ENCODE data around the gene SLIT3.
"Not testable (repeated sequence)": the region's sequence is repeated elsewhere in the genome, so short reads cannot be mapped to it uniquely, and the experiment has no call there.

The SLIT3 gene

DNA sequence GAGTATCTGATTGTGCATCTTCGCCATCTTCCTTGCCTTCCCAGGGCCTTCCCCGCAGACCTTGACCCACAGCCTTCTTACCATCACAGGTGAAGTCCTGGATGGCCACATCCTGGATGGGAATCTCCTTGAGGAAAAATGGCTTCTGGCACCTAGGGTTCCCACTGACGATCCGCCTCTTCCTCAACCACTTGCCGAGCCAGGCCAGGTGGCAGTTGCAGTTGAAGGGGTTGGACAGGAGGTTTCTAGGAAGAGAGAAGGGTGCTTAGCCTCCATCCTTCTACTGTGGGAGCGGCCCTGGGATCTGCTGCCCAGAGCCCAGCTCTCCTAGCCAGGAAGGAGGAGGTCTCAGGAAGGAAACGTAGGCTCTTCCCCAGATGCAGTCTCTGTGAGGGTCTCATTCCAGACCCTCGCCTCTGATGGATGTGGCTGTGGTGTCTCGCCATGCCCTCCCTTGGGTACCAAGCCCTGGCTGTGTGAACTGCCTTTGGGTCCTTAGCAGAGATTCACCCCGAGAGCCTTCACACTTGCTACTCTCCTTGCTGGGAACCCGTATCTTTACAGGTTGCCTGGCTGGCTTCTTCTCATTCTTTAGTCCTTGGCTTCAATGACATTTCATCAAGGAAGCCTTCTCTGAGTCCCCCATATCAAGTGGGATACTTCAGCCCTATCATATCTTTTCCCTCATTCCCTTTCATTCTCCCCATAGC is 551.4 kb downstream of the SLIT3 start:
- DNase-seq: no peak

DNA sequence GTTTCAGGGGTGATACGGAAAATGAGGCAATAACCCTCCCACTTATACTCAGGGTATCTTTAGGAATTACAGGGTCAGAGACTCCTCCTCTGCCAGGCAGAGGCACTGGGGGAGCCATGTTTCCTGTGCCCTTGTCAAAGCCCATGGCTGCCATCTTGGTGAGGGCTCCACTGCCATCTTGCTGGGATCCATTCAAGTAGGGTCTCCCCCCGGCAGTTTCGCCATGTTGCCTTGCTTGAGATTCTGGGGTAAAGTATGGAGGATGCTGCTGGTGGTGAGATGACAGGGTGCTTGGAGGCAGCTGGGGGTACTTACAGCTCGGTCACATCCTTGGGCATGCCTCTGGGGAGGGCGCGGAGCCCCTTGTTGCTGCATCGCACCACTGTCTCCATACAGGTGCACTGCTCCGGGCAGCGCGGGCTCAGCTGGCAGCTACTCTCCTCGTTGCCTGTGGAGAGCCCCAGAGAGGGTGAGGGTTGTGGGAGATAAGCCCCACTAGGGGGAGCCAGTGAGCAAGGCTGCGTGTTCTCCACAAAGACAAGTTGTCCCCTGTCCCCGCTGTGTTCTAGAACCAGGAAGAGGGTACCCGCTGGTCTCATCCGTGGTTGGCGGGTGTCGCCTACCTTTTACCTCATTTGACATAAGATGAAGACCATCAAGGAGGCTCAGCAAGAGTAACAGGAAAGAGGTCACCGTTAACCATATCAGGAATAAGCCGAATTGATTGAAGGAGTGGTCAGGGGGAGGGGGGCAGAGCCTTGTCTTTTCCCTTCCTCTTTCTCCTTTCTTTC is 552.8 kb downstream of the SLIT3 start:
- DNase-seq: peak; percentile 39

DNA sequence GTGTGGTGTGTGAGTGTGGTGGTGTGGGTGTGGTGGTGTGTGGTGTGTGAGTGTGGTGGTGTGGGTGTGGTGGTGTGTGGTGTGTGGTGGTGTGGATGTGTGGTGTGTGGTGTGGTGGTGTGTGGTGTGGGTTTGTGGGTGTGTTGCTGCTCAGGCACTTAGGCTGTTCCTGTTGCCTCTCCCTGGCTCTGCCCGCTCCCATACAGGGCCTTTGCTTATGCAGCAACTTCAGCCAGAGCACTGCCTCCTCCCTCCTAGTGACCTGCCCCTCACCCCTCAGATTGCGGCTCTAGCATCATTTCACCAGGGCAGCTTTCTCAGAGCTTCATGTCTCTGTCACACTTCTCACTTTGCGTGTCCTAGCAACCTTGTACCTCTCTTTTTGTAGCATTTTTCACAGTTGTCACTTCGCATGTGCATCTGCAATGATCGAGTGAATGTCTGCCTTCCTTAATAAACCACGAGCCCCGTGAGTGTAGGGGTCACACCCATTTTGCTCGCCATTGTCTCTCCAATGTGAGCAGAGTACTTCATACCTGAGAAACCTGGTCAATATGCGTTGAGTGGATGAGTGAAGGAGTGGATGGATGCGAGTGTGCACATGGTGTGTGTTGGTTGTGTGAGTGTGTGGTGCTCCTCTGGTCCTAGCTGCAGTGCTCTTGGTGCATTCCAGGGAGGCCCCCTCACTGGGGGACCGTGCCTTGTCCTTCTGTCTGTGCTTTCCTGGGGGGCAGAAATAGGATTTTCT is 553.9 kb downstream of the SLIT3 start:
- peak; percentile 13 for DNase-seq

DNA sequence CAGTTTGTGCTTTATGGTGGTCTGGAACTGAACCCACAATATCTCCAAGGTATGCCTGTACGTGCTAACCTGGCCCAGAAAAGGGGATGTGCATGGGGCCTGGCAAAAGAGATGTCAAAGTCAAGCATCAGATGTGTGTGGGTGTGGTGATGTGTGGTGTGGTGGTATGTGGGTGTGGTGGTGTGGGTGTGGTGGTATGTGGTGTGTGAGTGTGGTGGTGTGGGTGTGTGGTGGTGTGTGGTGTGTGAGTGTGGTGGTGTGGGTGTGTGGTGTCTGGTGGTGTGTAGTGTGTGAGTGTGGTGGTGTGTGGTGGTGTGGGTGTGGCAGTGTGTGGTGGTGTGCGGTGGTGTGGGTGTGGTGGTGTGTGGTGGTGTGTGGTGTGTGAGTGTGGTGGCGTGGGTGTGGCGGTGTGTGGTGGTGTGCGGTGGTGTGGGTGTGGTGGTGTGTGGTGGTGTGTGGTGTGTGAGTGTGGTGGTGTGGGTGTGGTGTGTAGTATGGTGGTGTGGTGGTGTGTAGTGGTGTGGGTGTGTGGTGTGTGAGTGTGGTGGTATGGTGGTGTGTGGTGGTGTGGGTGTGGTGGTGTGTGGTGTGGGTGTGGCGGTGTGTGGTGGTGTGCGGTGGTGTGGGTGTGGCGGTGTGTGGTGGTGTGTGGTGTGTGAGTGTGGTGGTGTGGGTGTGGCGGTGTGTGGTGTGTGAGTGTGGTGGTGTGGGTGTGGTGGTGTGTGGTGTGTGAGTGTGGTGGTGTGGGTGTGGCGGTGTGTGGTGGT is 554.6 kb downstream of the SLIT3 start:
- not testable (repeated sequence) for DNase-seq

DNA sequence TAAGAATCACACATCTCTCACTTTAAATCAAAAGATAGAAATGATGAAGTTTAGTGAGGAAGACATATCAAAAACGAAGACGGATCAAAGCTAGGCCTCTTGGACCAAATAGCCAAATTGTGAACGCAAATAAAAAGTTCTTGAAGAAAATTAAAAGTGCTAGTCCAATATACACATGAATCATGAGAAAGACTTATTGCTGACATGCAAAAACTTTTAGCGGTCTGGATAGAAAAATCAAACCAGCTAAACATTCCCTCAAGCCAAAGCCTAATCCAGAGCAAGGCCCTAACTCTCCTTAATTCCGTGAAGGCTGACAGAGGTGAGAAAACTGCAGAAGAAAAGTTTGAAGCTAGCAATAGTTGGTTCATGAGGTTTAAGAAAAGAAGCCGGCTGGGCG is 557.3 kb downstream of the SLIT3 start:
- DNase-seq: no peak

DNA sequence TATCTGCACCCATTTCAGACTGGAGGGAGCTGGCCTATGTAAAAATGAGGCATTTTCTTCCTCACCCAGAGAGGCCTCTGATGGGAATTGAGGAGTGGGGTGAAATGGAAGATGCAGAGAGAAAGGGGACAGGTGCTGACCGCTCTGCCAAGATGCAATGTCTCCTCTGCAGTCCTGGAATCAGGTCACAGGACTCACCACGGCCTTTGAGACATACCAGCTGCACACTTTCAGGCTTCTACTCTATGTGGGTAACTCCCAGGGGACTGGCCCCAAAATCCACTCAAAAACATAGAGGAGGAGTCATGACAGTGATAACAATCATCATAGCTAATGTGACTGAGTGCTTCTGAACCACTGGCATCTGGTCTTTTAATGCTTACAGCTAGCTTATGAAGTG is 558.6 kb downstream of the SLIT3 start:
- not testable (repeated sequence) for DNase-seq

DNA sequence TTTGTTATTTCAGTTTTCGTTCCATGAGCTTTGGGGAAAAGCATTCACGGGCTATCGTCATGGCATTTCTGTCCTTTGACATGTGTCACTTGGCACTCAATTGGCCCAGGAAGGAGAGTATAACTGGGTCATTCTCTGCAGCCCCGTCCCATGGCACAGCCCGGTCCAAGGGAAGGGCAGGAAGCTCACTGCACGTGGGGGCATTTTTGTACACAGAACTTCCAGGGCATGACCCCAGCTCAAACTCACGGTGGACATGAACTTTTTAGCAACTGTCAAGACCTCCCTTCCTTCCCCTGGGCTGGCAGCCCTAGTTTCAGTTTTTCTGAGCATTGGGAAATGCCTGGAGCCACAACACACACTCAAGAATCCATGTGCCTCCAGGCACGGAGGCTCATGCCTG is 560.1 kb downstream of the SLIT3 start:
- no peak for DNase-seq

DNA sequence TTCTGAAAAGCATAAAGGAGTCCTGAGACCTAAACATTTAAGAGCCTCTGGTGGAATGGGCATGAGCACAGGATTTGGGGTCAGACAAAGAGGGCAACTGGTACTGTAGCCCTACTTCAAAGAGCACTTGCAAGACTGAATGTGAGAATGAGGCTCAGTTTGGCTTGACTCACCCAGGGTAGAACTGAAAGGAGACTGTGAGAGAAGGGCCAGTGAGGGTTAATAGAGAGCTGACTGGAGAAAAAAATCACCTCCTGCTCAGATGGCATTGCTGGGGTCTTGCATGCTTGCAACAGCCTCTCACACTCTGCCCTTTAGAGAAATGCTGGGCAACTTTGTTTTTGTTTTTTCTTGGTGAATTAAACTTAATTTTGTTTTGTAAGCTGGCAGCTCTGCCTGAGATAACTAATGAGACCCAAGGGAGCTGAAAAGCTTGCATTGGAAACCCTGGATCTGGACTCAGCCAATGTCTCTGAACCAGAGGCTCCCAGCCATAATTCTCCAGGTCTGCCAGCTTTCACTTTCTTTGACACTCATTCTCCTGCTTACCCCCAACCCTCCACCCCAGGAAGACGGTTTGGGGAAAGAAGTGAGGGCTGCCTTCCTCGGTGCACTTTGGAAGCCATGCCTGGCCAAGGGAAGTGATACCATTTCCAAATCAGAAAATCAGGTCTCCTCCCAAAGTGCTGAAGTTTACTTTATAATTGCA is 560.7 kb downstream of the SLIT3 start:
- no peak for DNase-seq

DNA sequence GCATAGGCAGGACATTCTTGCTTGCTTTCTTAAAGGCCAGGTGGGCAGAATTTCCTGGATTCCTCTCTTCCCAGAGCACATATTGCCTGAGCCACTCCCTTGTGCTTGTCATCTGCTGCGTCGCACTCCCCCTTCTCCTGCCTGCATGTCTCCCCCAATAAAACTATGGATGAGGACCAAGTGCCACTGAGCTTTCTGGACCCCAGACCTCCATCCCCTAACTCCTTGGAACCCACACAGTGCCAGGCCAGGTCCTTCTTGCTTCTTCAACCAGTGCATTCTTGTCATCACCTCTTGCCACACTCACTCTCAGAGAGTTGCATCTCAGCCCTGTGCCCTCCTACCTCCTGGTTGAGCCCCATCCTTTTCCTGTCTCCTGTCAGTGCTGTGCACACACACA is 563.9 kb downstream of the SLIT3 start:
- no peak for DNase-seq

DNA sequence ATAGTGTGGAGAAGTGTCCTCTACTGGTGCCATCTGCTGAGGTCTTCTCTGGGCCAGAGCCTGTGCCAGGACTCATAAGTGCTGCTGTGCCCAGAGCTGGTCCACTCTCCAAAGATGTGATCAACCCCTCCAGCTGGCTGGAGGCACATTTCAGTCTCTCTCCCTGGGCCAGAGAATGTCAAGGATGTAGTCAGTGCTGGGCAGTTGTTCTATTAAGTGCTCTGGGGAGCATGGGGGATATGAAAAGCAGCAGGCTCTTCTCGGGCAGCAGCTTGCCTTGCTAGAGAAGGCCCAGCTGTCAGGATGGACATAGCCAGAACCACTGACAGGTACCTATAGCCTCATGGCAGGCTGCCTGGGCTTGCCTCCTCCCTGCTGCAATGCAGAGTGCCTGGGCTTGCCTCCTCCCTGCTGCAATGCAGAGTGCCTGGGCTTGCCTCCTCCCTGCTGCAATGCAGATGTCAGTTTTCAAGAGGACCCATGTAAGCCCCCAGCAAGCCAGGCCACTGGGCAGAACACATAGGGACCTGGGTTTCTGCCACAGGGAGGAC is 564.6 kb downstream of the SLIT3 start:
- no peak for DNase-seq

DNA sequence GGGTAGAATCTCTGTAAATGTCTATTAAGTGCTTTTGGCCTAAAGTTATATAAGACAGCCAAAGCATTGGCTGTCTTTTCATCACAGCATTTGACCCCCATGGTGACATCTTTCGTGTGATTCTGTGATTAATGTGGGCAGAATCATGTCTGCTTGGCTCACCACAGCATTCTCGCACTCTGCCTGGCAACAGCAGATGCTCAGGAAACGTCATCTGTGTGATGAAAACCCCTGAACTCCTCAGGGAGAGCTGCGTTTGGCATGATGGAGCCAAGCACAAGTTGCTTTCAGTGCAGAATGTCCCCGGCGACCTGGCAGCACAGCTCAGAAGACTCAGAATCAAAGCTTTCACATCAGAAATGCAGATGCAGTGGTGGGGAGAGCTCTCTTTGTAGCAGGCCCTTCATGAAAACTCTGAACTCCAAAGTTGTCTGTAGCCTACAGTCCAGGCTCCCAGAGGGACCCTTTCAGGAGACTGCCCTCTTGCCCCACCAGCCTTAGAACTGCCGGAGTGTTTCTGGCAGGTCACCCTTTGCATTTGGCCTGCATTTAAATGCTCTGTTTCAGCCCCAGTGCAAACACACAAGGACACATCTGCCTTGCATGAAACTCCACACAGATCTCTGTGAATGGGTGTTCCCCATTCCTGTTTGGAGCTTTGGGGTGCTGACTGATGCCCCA is 566.2 kb downstream of the SLIT3 start:
- no peak for DNase-seq

DNA sequence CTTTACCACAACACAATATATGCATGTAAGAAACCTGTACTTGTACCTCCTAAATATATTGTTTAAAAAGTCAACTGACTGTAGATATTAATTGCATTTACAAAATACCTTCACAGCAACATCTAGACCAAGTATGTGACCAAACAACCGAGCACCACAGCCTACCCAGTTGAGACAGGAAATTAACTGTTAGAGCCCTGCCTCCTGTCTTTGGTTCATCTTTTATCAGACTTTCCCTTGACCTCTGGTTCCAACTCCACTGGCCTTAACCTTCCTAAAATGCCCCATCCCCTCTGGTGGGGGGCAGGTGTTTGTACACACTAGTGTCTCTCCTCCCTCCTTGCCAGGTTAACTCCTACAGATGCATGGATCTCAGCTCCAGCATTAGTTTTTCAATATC is 566.8 kb downstream of the SLIT3 start:
- no peak for DNase-seq

DNA sequence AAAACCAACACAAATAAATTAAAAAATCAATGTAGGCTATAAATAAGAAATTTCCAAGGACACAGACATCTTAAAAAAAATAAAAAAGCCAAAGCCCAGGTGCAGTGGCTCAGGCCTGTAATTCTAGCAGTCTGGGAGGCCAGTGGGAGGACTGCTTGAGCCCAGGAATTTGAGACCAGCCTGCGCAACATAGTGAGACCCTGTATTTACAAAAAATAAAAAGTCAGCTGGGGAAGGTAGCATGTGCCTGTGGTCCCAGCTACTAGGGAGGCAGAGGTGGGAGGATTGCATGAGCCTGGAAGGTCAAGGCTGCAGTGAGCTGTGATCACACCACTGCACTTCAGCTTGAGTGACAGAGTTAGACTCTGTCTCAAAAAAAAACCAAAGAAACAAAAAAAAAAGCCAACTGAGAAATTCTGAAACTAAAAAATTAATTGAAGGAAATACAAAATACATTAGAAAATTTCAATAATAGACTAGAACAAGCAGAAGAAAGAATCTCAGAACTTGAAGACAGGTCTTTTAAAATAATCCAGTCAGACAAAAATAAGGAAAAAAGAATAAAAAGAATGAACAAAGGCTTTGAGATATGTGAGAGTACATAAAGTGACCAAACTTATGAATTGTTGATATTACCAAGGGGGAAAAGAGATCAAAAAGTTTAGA is 572.3 kb downstream of the SLIT3 start:
- DNase-seq: no peak

DNA sequence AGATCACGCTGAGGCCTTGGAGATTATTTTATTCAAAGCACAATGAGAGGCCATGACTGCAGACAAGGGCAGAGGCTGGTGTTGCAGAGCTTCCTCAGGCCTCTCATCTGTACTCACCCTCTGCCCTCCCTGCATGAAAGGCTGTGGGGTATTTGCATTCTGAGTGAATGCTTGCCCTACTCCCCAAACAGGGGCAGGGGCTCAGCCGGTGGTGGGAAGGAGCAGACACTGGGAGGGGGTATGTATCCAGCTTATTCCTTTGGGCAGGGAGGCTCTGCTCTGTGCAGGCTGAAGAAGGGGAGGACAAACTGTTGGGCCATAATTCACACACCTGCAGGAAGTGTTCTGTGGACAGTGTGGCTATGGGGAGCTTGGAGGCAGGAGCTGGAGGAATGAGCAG is 573.4 kb downstream of the SLIT3 start:
- DNase-seq: no peak

DNA sequence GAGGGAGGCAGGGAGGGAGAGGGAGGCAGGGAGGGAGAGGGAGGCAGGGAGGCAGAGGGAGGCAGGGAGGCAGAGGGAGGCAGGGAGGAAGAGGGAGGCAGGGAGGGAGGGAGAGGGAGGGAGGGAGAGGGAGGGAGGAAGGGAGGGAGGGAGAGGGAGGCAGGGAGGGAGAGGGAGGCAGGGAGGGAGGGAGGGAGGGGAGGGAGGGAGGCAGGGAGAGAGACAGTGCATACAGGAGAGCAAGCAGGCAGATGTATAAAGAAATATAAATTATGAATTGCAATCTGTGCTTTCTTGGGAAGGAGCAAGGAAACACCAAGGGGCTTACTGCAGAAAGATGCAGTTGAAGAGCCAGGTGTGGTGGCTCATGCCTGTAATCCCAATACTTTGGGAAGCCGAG is 574.6 kb downstream of the SLIT3 start:
- DNase-seq: no peak

DNA sequence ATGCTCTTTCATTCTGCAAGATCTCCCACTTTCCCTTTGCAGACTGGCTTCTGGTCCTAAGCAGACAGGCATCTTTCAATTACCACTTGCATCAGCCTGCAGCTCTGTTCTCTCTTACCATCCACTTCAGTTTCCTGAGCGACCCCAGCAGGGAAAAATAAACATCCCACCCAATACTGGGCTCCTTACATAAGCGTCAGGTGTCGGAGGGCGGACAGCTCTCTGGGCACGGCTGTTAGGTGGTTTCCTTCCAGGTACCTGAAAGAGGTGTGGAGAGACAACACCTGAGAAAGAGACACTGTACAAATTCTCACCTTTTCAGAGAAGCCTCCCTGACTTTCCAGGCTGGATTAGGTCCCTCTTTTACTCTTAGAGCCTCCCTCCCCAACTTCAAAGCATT is 576.7 kb downstream of the SLIT3 start:
- no peak for DNase-seq

DNA sequence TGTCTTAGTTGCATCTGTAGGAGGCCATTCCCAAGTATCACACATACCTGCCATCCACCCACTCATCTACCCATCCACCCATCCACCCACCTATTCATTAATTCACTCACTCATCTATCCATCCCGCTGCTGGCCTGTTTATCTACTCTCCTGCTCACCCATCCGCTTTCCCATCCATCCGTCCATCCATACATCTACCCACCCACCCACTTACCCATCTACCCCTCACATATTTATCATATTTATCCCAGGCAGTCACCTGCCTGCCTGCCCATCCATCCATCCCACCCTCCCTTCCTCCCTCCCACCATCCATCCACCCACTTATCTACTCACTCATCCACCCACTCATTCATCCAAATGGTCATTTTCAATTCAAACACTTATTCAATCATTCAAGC is 577.9 kb downstream of the SLIT3 start:
- no peak for DNase-seq

DNA sequence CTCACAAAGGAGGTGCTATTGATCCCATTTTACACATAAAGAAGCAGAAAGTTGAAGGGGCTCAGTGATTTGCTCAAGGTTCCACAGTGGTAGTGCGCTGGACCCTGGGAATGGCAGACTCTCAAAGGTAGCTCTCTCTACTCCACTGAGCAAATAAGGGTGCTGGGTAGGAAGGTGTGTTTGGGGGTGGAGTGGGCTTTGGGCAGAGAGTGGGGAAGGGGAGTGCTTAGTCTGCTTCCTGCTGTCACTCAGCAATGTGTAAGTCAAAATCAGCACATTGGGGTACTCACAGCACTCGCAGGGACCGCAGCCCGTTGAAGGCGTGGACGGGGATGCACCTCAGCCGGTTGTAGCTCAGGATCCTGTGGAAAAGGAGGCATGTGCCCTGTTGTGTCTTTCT is 579.0 kb downstream of the SLIT3 start:
- DNase-seq: no peak

DNA sequence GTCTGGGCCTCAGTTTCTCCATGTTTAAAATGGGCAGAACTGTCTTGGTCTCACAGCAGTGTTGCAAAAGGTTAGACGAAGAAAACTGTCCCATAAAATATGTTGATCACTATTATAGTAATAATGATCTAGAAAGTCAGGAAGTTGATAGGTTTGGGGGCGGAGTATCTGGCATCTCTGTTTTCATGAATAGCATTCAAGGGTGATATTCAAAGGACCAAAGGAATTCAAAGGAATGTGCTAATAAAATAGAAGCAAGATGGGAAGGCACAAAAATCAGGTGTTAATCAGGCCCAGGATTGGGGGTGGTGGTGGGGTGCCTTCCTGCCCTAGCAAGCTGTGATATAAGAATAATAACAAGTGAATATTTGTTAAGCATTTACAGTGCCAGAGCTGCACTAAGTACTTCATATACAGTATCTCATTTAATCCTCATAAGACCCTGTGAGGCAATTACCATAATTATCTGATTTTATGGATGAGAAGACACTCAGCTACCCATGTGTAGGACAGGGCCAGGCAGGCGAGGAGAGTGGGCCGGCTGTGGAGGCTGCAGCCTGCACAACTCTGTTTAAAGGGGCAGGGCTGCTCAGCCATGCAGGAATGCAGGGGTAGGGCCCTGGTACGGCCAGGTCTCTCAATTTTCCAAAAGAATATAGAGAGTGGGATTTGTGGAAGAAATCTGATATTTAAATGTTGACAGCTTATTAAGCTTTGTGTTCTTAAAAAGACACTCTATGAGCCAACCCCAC is 579.8 kb downstream of the SLIT3 start:
- DNase-seq: no peak

DNA sequence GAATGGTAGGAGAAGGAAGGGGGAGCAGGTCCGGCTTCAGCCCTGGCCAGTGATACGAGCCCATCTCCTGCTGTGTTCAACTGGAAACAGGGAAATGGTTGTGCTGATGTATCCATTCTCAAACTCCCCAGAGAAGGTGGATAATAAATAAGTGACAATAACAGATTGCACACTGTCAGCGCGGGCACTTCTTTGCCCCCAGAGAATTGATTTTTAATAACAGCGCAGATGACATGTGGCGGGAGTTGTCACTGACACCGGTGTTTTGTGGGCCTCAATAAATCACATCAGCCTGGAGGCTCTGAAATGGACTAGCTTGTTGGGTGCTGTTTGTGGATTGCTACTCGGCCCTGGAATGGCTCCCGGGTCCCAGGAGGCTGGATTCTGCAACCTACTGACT is 580.4 kb downstream of the SLIT3 start:
- DNase-seq: no peak

All from RPMI8226 (cell line).